ENCODE data around the gene SND1.

The SND1 gene

GRCh38 chr7:128052404-128052803 lies 400.4 kb downstream of the SND1 start:
- no peak for DNase-seq (ENCODE audit: low read depth)
- in situ Hi-C loops (cut with HindIII; ENCODE audit: low sequenced_read_pairs), result no loop called here
- TF ChIP-seq CTCF (IDR thresholded peaks at IDR 0.05; ENCODE audit: low read depth, low read length, missing control alignments), result no peak
- no peak overlapping the region for H3K4me3 ChIP-seq (ENCODE audit: low read depth, low read length)

GRCh38 chr7:128053023-128053422 lies 401.0 kb downstream of the SND1 start:
- DNase-seq (ENCODE audit: low read depth), result no peak
- no peak for TF ChIP-seq CTCF (IDR thresholded peaks at IDR 0.05; ENCODE audit: low read depth, low read length, missing control alignments)
- no peak overlapping the region for H3K4me3 ChIP-seq (ENCODE audit: low read depth, low read length)
- in situ Hi-C loops (cut with HindIII; ENCODE audit: low sequenced_read_pairs), result no loop called here

DNA sequence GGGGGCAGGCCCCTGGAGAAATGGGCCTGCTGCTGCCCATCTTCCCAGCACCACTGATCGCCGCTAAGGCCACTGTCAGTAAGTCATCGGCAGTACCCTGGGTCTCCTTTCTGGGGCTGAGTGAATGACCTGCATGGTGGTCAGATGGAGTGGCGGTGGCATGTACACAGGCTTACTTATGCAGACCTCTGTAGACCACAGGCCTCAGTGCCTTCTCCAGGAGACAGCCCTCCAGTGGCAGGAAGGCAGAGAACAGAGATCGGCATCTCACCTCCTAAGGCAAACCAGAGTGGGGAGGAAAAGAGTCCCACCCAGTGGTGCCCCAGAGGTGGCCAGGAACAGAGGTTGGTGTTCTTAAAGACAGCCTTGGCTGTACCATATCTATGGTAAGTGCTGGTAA lies 402.0 kb downstream of the SND1 start:
- no peak for DNase-seq (ENCODE audit: low read depth)
- no peak for TF ChIP-seq CTCF (IDR thresholded peaks at IDR 0.05; ENCODE audit: low read depth, low read length, missing control alignments)
- no peak overlapping the region for H3K4me3 ChIP-seq (ENCODE audit: low read depth, low read length)
- in situ Hi-C loops (cut with HindIII; ENCODE audit: low sequenced_read_pairs), result no loop called here

- in situ Hi-C loops (cut with HindIII; ENCODE audit: low sequenced_read_pairs), result no loop called here
- no peak for TF ChIP-seq CTCF (IDR thresholded peaks at IDR 0.05; ENCODE audit: low read depth, low read length, missing control alignments)
- DNase-seq (ENCODE audit: low read depth), result no peak
Observed at GRCh38 chr7:128054511-128054910, 402.5 kb downstream of the SND1 start.

GRCh38 chr7:128055637-128056036 lies 403.6 kb downstream of the SND1 start:
- no peak for TF ChIP-seq CTCF (IDR thresholded peaks at IDR 0.05; ENCODE audit: low read depth, low read length, missing control alignments)
- H3K4me3 ChIP-seq (ENCODE audit: low read depth, low read length), result no peak overlapping the region
- DNase-seq (ENCODE audit: low read depth), result no peak
- in situ Hi-C loops (cut with HindIII; ENCODE audit: low sequenced_read_pairs), result no loop called here

More at GRCh38 chr7:128054511-128054910, 402.5 kb downstream of the SND1 start:
- no peak overlapping the region for H3K4me3 ChIP-seq (ENCODE audit: low read depth, low read length)

GRCh38 chr7:128056901-128057300 lies 404.9 kb downstream of the SND1 start:
- H3K4me3 ChIP-seq (ENCODE audit: low read depth, low read length), result no peak overlapping the region
- no peak for TF ChIP-seq CTCF (IDR thresholded peaks at IDR 0.05; ENCODE audit: low read depth, low read length, missing control alignments)
- DNase-seq (ENCODE audit: low read depth), result peak; percentile 83
- in situ Hi-C loops (cut with HindIII; ENCODE audit: low sequenced_read_pairs), result no loop called here

DNA sequence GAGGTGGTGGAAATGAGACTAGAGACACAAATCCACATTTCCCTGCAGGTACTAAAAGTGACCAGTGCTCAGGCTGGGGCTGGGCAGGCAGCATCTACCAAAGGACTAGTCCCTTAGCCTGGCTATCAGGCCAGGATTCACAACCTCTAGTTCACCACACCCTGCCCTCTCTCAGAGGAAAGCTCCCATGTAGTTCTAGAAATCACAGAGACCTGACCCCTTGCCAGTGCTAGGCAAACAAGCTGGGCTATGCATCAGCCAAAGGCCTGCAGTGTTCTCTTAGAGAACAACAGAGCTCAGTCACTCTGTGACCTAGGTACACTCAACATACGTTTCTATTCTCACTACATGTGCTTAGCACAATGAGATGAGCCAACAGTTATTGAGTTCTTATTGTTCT lies 405.9 kb downstream of the SND1 start:
- no peak for TF ChIP-seq CTCF (IDR thresholded peaks at IDR 0.05; ENCODE audit: low read depth, low read length, missing control alignments)
- DNase-seq (ENCODE audit: low read depth), result no peak
- H3K4me3 ChIP-seq (ENCODE audit: low read depth, low read length), result no peak overlapping the region
- in situ Hi-C loops (cut with HindIII; ENCODE audit: low sequenced_read_pairs), result no loop called here

All from astrocyte of the cerebellum (primary cell).